ENCODE data around the gene USP25. TPM values are rescaled to one million over a fixed set of nuclear protein-coding genes. Genes with fewer than 3 reads are reported as not detected.

USP25 gene
- total RNA-seq, 4 donors from 2014 or later = 42.4 to 67.4 (median 49.8) TPM

DNA sequence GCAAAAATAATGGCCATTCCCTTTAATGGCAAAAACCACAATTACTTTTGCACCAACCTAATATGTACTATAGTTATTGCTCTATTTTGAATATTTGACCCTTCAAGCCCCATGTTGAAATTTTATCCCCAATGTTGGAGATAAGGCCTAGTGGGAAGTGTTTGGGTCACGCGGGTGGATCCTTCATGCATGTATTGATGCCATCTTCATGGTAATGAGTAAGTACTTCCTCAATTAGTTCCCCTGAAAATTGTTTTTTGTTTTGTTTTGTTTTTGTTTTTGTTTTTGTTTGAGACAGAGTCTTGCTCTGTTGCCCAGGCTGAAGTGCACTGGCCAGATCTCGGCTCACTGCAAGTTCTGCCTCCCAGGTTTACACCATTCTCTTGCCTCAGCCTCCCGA is 9.8 kb upstream of the USP25 start:
- TF ChIP-seq, protein P1, sequence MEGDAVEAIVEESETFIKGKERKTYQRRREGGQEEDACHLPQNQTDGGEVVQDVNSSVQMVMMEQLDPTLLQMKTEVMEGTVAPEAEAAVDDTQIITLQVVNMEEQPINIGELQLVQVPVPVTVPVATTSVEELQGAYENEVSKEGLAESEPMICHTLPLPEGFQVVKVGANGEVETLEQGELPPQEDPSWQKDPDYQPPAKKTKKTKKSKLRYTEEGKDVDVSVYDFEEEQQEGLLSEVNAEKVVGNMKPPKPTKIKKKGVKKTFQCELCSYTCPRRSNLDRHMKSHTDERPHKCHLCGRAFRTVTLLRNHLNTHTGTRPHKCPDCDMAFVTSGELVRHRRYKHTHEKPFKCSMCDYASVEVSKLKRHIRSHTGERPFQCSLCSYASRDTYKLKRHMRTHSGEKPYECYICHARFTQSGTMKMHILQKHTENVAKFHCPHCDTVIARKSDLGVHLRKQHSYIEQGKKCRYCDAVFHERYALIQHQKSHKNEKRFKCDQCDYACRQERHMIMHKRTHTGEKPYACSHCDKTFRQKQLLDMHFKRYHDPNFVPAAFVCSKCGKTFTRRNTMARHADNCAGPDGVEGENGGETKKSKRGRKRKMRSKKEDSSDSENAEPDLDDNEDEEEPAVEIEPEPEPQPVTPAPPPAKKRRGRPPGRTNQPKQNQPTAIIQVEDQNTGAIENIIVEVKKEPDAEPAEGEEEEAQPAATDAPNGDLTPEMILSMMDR (IDR thresholded peaks at IDR 0.05) = no peak
- no peak for TF ChIP-seq POLR2A (IDR thresholded peaks at IDR 0.05)
- intact Hi-C loops (cut with DNase I) = loop anchor here (10.0 kb wide), 1 partner anchor 75 kb away; no protein-coding TSS in a partner anchor
- 97 to 98% methylated on average over 4 of the region's 4 CpGs for WGBS, 2 donors

GRCh38 chr21:15722591-15723324 is 7.0 kb upstream of the USP25 start:
- no peak overlapping the region for H3K27ac ChIP-seq
- WGBS, 2 donors = 35 to 42% methylated on average over 3 to 4 of the region's 4 CpGs
- peak; percentile 5 to 23 for DNase-seq
- H3K4me1 ChIP-seq = no peaks in the 10 kb centered on the region
- H3K36me3 ChIP-seq = no peaks in the 10 kb centered on the region
- H3K9me3 ChIP-seq = no peaks in the 10 kb centered on the region
- TF ChIP-seq POLR2A (IDR thresholded peaks at IDR 0.05) = no peak
- TF ChIP-seq, protein P1 (IDR thresholded peaks at IDR 0.05) = no peak
- intact Hi-C loops (cut with DNase I) = loop anchor here (10.0 kb wide), 1 partner anchor 78 kb away; no protein-coding TSS in a partner anchor
- no peak overlapping the region for H3K4me3 ChIP-seq (replicated peaks in 1 of 3)
- no peaks in the 10 kb centered on the region for H3K27me3 ChIP-seq

More for the DNA sequence above, 9.8 kb upstream of the USP25 start:
- H3K9me3 ChIP-seq = no peaks in the 10 kb centered on the region
- no peaks in the 10 kb centered on the region for H3K4me1 ChIP-seq
- no peak overlapping the region for H3K27ac ChIP-seq
- no peaks in the 10 kb centered on the region for H3K27me3 ChIP-seq
- H3K4me3 ChIP-seq (replicated peaks in 1 of 3) = no peak overlapping the region
- no peak for DNase-seq
- no peaks in the 10 kb centered on the region for H3K36me3 ChIP-seq

- intact Hi-C loops (cut with DNase I) = loop anchor here (10.0 kb wide), 1 partner anchor 81 kb away; no protein-coding TSS in a partner anchor
- no peak for DNase-seq
- no peak for TF ChIP-seq POLR2A (IDR thresholded peaks at IDR 0.05)
- TF ChIP-seq, protein P1 (IDR thresholded peaks at IDR 0.05) = no peak
- no peaks in the 10 kb centered on the region for H3K4me1 ChIP-seq
- no peaks in the 10 kb centered on the region for H3K27me3 ChIP-seq
- 88 to 89% methylated on average over 3 of the region's 3 CpGs for WGBS, 2 donors
- H3K36me3 ChIP-seq = no peaks in the 10 kb centered on the region
- H3K27ac ChIP-seq = no peak overlapping the region
- no peaks in the 10 kb centered on the region for H3K9me3 ChIP-seq
- H3K4me3 ChIP-seq (replicated peaks in 1 of 3) = no peak overlapping the region
Observed at GRCh38 chr21:15725949-15726348, 3.8 kb upstream of the USP25 start.

DNA sequence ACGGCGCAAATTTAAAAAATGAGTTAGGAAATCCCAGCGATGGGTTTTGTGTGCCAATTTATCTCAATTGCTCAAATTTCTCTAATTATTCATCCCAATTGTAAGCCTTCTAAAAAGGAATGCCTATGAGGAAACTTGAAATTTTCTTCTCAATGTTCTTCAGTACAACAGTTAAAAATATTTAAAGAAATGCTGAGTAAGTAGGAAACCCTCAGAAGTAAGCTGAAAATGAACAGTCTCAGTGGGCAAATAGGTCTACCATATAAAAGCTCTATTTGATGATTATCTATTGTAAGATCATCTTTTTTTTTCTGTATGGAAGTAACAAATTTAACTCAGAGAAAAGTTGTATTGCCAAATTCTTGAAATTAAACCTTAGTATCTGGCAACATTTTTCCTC is 1.7 kb upstream of the USP25 start:
- Histone ChIP-seq H3K4me1 (peaks cover 5 to 14% of the 10 kb centered on the region in 2 donors), H3K27me3 (no peaks in the 10 kb centered on the region), H3K36me3 (no peaks in the 10 kb centered on the region), H3K27ac (no peak overlapping the region), H3K9me3 (no peaks in the 10 kb centered on the region), H3K4me3 (replicated peaks in 1 of 3) (no peak overlapping the region)
- TF ChIP-seq, protein P1 (IDR thresholded peaks at IDR 0.05) = no peak
- no peak for TF ChIP-seq POLR2A (IDR thresholded peaks at IDR 0.05)
- no peak for DNase-seq
- WGBS, 2 donors = 93 to 97% methylated on average over 3 of the region's 3 CpGs
- intact Hi-C loops (cut with DNase I) = loop anchor here (10.0 kb wide), 1 partner anchor 83 kb away; no protein-coding TSS in a partner anchor

GRCh38 chr21:15729346-15729673 is 472 bp upstream of the USP25 start:
- Histone ChIP-seq H3K4me1 (peaks cover 5 to 19% of the 10 kb centered on the region in 2 donors), H3K9me3 (no peaks in the 10 kb centered on the region), H3K27ac (peak overlapping the region in 2 of 3 donors; percentile 71 to 96), H3K27me3 (no peaks in the 10 kb centered on the region), H3K36me3 (no peaks in the 10 kb centered on the region), H3K4me3 (replicated peaks in 1 of 3) (peak overlapping the region in 2 of 3 donors; percentile 2 to 26)
- 10 to 11% methylated on average over 11 of the region's 11 CpGs for WGBS, 2 donors
- no peak for DNase-seq
- no peak for TF ChIP-seq POLR2A (IDR thresholded peaks at IDR 0.05)
- TF ChIP-seq, protein P1 (IDR thresholded peaks at IDR 0.05) = no peak
- intact Hi-C loops (cut with DNase I) = loop anchor here (10.0 kb wide), 1 partner anchor 85 kb away; no protein-coding TSS in a partner anchor
